HG02943 (cell line): ENCODE measurements around the gene GNRHR.
"Not testable (repeated sequence)": the region's sequence is repeated elsewhere in the genome, so short reads cannot be mapped to it uniquely, and the experiment has no call there.

ENCODE experiments used
- ATAC-seq: cut with Tn5 transposase; IDR thresholded peaks from one replicate; pipeline ENCODE4 v1.9.1; 2021; ENCODE audit warnings: mild to moderate bottlenecking, low read depth, moderate library complexity; ENCODE audit not compliant: unreplicated experiment

GNRHR gene

GRCh38 chr4:67754288-67754687 is at the start of gene GNRHR:
Gene GNRHR (minus strand): TSS chr4:67754388. CDS start chr4:67754335, 53 bp downstream.
- ATAC-seq: no peak

- ATAC-seq: no peak
These were observed 42.6 kb upstream of the GNRHR start for GRCh38 chr4:67796810-67797209.

GRCh38 chr4:67790721-67791120 is 36.5 kb upstream of the GNRHR start:
- ATAC-seq: no peak

GRCh38 chr4:67787311-67787710 is 33.1 kb upstream of the GNRHR start:
- no peak for ATAC-seq

GRCh38 chr4:67785528-67785927 is 31.3 kb upstream of the GNRHR start:
- no peak for ATAC-seq

- no peak for ATAC-seq
These were observed 25.4 kb upstream of the GNRHR start for GRCh38 chr4:67779631-67780030.

- ATAC-seq: no peak
These were observed 22.6 kb upstream of the GNRHR start for GRCh38 chr4:67776746-67777145.

GRCh38 chr4:67770422-67770821 is 16.2 kb upstream of the GNRHR start:
- no peak for ATAC-seq

- ATAC-seq: no peak
These were observed 11.7 kb upstream of the GNRHR start for GRCh38 chr4:67765928-67766327.

- ATAC-seq: no peak
These were observed 11.2 kb upstream of the GNRHR start for GRCh38 chr4:67765401-67765800.

GRCh38 chr4:67764183-67764582 is 10.0 kb upstream of the GNRHR start:
- ATAC-seq: no peak

GRCh38 chr4:67762086-67762485 is 7.9 kb upstream of the GNRHR start:
- ATAC-seq: peak; percentile 98

GRCh38 chr4:67756991-67757390 is 2.8 kb upstream of the GNRHR start:
- ATAC-seq: not testable (repeated sequence)

GRCh38 chr4:67755974-67756373 is 1.8 kb upstream of the GNRHR start:
- ATAC-seq: no peak

- no peak for ATAC-seq
These were observed 2.9 kb downstream of the GNRHR start for GRCh38 chr4:67751260-67751659.

- no peak for ATAC-seq
These were observed 3.5 kb downstream of the GNRHR start for GRCh38 chr4:67750691-67751090.

GRCh38 chr4:67749286-67749685 is 4.9 kb downstream of the GNRHR start:
- ATAC-seq: no peak

GRCh38 chr4:67746797-67747495 is 7.2 kb downstream of the GNRHR start:
- ATAC-seq: no peak

- ATAC-seq: no peak
These were observed 9.5 kb downstream of the GNRHR start for GRCh38 chr4:67744561-67745283.

GRCh38 chr4:67743194-67743593 is 11.0 kb downstream of the GNRHR start:
- no peak for ATAC-seq

- ATAC-seq: no peak
These were observed 17.9 kb downstream of the GNRHR start for GRCh38 chr4:67736262-67736661.

GRCh38 chr4:67735325-67735724 is 18.9 kb downstream of the GNRHR start:
- no peak for ATAC-seq
